ENCODE measurements around the gene BABAM1.

Gene BABAM1

DNA sequence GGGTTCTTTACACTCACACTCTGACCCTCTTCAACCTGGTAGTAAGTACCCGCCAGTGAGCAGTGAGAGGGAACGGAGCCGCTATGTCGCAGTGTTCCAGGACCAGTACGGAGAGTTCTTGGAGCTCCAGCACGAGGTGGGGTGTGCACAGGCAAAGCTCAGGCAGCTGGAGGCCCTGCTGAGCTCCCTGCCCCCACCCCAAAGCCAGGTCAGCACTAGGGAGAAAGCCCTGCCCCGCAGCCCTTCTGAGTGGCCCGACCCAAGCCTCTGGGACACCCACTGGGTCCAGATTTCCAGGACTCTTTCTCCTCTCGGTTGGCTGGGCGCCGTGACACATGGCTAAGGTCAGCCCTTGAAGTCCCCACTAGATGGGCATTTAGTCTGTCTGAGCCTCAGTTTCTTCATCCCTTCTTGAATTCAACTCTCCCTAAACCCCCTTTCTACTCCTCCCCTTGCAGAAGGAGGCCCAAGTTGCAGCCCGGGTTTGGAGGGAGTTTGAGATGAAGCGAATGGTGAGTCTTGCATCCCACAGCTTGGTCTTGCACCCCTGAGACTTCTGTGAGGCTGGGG is 39.4 kb upstream of the BABAM1 start:
- no peak for DNase-seq (ENCODE audit: low spot score)
- in situ Hi-C loops (cut with MboI; ENCODE audit: low sequenced_read_pairs, unreplicated experiment), result loop anchor here (25.0 kb wide), 1 partner anchor 166 kb away; no protein-coding TSS in a partner anchor
- TF ChIP-seq, protein P1, sequence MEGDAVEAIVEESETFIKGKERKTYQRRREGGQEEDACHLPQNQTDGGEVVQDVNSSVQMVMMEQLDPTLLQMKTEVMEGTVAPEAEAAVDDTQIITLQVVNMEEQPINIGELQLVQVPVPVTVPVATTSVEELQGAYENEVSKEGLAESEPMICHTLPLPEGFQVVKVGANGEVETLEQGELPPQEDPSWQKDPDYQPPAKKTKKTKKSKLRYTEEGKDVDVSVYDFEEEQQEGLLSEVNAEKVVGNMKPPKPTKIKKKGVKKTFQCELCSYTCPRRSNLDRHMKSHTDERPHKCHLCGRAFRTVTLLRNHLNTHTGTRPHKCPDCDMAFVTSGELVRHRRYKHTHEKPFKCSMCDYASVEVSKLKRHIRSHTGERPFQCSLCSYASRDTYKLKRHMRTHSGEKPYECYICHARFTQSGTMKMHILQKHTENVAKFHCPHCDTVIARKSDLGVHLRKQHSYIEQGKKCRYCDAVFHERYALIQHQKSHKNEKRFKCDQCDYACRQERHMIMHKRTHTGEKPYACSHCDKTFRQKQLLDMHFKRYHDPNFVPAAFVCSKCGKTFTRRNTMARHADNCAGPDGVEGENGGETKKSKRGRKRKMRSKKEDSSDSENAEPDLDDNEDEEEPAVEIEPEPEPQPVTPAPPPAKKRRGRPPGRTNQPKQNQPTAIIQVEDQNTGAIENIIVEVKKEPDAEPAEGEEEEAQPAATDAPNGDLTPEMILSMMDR (IDR thresholded peaks at IDR 0.05; ENCODE audit: borderline replicate concordance, control extremely low read depth, extremely low read depth, insufficient read depth, missing control alignments), result no peak

DNA sequence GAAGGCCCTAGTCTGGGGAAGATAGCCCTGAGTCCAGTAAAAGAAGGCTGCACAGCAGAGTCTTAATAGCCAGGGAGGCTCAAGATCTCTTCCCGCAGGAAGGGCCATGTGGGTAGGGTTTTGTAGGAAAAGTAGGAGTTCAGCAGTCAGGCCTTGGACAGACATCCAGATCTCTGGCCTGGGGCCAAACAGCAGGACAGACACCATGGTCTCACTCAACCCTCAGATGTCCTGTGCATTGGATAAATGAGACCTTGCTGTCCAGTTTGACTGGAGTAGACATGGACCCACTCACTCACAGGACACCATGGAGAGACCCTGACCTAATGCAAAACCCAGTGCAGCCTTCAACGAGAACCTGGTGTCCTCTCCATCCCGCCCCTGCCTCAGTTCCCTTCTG is 37.4 kb upstream of the BABAM1 start:
- no peak for DNase-seq (ENCODE audit: low spot score)
- in situ Hi-C loops (cut with MboI; ENCODE audit: low sequenced_read_pairs, unreplicated experiment), result loop anchor here (25.0 kb wide), 1 partner anchor 168 kb away; no protein-coding TSS in a partner anchor
- TF ChIP-seq, protein P1 (IDR thresholded peaks at IDR 0.05; ENCODE audit: borderline replicate concordance, control extremely low read depth, extremely low read depth, insufficient read depth, missing control alignments), result no peak

DNA sequence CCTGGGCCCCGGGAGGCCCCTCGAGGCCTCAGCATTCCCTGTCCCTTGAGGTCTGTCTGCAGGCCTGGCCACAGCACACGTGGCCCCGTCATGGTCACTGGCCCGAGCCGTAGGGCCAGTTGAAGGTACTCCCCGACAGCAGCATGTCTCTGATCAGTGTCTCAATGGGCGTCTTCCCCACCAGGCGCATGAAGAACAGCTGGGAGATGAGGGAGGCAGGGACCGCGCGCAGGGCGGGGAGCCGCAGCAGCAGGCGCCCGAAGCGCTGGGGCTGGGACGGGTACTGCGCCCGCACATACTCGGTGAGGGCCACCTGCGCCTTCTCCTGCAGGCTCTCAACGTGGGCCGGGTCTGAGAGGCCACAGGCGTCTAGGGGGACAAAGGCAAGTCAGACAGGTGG is 35.0 kb upstream of the BABAM1 start:
- TF ChIP-seq, protein P1 (IDR thresholded peaks at IDR 0.05; ENCODE audit: borderline replicate concordance, control extremely low read depth, extremely low read depth, insufficient read depth, missing control alignments), result no peak
- no peak for DNase-seq (ENCODE audit: low spot score)
- in situ Hi-C loops (cut with MboI; ENCODE audit: low sequenced_read_pairs, unreplicated experiment), result loop anchor here (25.0 kb wide), 1 partner anchor 170 kb away; no protein-coding TSS in a partner anchor

DNA sequence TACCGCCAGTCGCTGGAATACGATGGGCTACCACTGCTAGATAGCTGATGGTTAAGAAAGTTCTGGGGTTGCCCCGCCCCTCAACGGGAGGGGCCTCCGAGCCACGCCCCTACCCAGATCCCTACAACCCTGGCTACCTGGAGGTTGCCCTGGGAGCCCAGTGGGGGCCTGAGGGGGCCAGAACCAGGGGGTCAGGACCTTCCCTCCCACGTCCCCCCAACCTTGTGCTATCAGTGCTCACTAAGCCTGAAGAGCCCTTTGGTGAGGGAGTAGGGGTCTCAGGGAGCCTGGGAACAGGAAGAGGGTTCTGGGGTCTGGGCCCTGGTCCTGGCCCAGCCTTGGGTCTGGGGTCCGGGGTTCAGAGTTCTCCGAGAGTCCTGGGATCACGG is 32.3 kb upstream of the BABAM1 start:
- in situ Hi-C loops (cut with MboI; ENCODE audit: low sequenced_read_pairs, unreplicated experiment), result loop anchor here (25.0 kb wide), 1 partner anchor 173 kb away; no protein-coding TSS in a partner anchor

DNA sequence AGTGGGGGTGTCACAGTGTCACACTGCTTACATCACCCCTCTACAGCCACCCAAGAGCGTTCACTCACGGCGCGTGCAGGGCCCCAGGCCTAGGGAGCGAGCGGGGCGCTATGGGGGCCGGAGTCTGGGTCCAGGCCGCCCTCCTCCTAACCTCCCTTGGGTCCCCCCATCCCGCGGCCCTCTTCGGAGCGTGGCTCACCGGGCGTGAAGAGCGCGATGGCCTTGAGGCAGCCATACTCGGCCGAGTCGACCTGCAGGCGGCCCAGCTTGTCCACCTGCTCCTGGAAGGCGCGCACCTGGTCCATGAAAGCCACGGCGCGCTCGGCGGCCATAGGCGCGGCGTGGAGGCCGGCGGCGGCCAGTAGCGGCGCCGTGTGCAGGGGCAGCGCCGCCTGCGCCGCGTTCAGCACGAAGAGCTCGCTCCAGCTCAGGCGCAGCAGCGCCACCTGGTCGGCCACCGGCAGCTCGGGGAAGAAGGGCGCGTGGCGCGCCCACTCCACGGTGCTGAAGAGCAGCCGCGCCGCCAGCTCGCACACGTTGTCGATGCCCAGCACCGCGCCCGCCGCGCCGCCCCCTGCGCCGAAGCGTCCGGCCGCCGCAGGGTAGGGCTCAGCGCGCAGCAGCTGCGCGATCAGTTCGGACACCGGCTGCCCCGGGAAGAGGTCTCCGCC is 31.8 kb upstream of the BABAM1 start:
- in situ Hi-C loops (cut with MboI; ENCODE audit: low sequenced_read_pairs, unreplicated experiment), result loop anchor here (25.0 kb wide), 1 partner anchor 173 kb away; no protein-coding TSS in a partner anchor
- TF ChIP-seq, protein P1 (IDR thresholded peaks at IDR 0.05; ENCODE audit: borderline replicate concordance, control extremely low read depth, extremely low read depth, insufficient read depth, missing control alignments), result peak; percentile 91
- DNase-seq (ENCODE audit: low spot score), result peak; percentile 83

More for the DNA sequence above, 32.3 kb upstream of the BABAM1 start:
- TF ChIP-seq, protein P1 (IDR thresholded peaks at IDR 0.05; ENCODE audit: borderline replicate concordance, control extremely low read depth, extremely low read depth, insufficient read depth, missing control alignments), result no peak
- peak; percentile 83 for DNase-seq (ENCODE audit: low spot score)

DNA sequence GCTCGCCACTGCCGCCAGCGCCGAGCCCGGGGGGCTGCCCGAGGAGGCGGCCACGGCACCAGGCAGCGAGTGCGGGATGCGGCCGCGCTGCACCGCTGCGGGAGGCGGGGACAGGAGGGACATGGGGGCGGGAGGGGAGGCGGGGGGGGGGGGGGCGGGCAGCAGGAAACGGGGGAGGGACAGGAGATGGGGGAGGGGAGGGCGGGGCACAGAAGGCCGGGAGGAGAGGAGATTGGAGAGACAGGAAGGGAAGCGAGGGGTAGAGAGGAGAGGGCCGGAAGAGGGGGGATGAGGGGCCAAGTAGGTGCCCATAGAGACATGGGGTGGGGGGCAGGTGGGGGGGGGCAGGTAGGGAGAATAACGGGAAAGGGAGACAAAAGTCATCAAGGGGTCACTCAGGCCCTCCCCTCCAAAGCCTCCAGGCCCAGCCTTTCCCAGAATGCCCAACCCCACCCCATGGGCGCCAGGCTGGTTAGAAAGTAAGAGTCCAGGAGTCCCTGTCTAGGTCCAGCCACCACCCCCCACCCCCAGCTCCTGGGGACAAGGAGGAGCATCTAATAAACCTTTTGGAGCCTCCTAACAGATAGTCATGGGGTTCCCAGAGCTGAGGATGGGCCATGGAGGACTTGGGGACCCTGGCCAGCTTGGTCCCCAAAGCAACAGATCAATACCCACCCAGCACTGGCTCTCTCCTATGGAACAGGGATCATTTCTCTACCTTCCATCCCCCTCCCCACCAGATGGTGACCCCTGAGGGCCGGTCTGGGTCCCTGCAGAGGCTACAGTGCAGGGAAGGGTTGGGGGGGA is 31.1 kb upstream of the BABAM1 start:
- TF ChIP-seq, protein P1 (IDR thresholded peaks at IDR 0.05; ENCODE audit: borderline replicate concordance, control extremely low read depth, extremely low read depth, insufficient read depth, missing control alignments), result no peak
- in situ Hi-C loops (cut with MboI; ENCODE audit: low sequenced_read_pairs, unreplicated experiment), result loop anchor here (25.0 kb wide), 1 partner anchor 174 kb away; no protein-coding TSS in a partner anchor
- DNase-seq (ENCODE audit: low spot score), result no peak
